K562 (cell line): ENCODE results near the gene PRKG1. TPM values are rescaled to one million over a fixed set of nuclear protein-coding genes. Genes with fewer than 3 reads are reported as not detected.

ENCODE experiments used
- ATAC-seq: fragments of 200-7000 bp; cut with Tn5 transposase; 3 replicates; pipeline ENCODE4 v1.9.1; 2020; ENCODE audit warnings: moderate library complexity
- BruUV-seq: library from RNA; stranded (reverse); fragments of 400-500 nt; replicated peaks from 2 replicates; lab custom pipeline; 2021; lab: Mats Ljungman, UMichigan
- CTCF ChIA-PET: fragments of 300-600 bp; formaldehyde crosslinking; extraction: SDS; loops from one replicate; lab custom pipeline; 2021; ENCODE audit warnings: low intra/inter-chr PET ratio; lab: Yijun Ruan, JAX
- POLR2A ChIA-PET: fragments of 300-600, 350-650 bp; sonication (Branson Sonifier 250); formaldehyde crosslinking; extraction: SDS; loops from one replicate; lab custom pipeline; 2021; ENCODE audit warnings: antibody characterized with exemption, inconsistent platforms; lab: Yijun Ruan, JAX
- DNase-seq, 4 experiments: peaks; one replicate each; pipeline versions ENCODE4 v3.0.0 to v3.0.0-alpha.2; 2011 to 2018; ENCODE audit warnings: low spot score in 3 of 4, mixed read lengths in 3 of 4; ENCODE audit errors: extremely low read depth in 1 of 4
- FAIRE-seq: peaks from 2 replicates; lab custom pipeline; 2011; peaks lifted over from hg19 to GRCh38; lab: Jason Lieb, UNC
- H2AFZ ChIP-seq: 2 replicates; pipeline ENCODE4 v1.6.0; 2011; ENCODE audit warnings: low read depth, low read length, control low read depth, inconsistent platforms
- H3K27ac ChIP-seq: fragments of 200-600 bp; 3 replicates; pipeline ENCODE4 v1.8.0; 2011; ENCODE audit warnings: low read depth, mild to moderate bottlenecking, control low read depth, inconsistent platforms, low read length, moderate library complexity, mixed read lengths; ENCODE audit errors: extremely low read depth
- H3K27me3 ChIP-seq, 2 experiments: fragments of 300-600 bp in 1 of 2; 2 replicates in 1 of 2; 3 replicates in 1 of 2; pipeline versions ENCODE4 v1.6.0 to v1.8.0; 2011; ENCODE audit warnings: inconsistent platforms in 2 of 2, low read length in 2 of 2, mild to moderate bottlenecking in 1 of 2, mixed read lengths in 1 of 2, moderate library complexity in 1 of 2; ENCODE audit not compliant: control insufficient read depth in 2 of 2, insufficient read depth in 2 of 2
- H3K36me3 ChIP-seq: fragments of 300-600 bp; 3 replicates; pipeline ENCODE4 v1.8.0; 2011; ENCODE audit warnings: mild to moderate bottlenecking, low read length, inconsistent platforms; ENCODE audit not compliant: control insufficient read depth, insufficient read depth
- H3K4me1 ChIP-seq, 2 experiments: fragments of 200-600 bp in 1 of 2; replicated peaks in 1 of 2; 2 replicates in 1 of 2; 3 replicates in 1 of 2; pipeline versions ENCODE4 v1.5.1 to v1.8.0; 2011; ENCODE audit warnings: inconsistent platforms in 2 of 2, low read length in 2 of 2, mild to moderate bottlenecking in 1 of 2, mixed read lengths in 1 of 2, moderate library complexity in 1 of 2; ENCODE audit not compliant: control insufficient read depth in 2 of 2, insufficient read depth in 2 of 2
- H3K4me2 ChIP-seq: 2 replicates; pipeline ENCODE4 v1.6.1; 2011; ENCODE audit warnings: low read length, control low read depth, inconsistent platforms, mixed read lengths; ENCODE audit not compliant: insufficient read depth
- H3K4me3 ChIP-seq: fragments of 200-600 bp; sonication (generic), shearing (Covaris generic); 2 replicates; pipeline ENCODE4 v1.5.1; 2016; ENCODE audit warnings: control low read depth, inconsistent platforms
- H3K79me2 ChIP-seq: fragments of 200-600 bp; 3 replicates; pipeline ENCODE4 v1.8.0; 2011; ENCODE audit warnings: low read length, inconsistent platforms; ENCODE audit not compliant: control insufficient read depth, insufficient read depth
- H3K9ac ChIP-seq, 2 experiments: 2 replicates each; pipeline versions ENCODE4 v1.6.0 to v1.6.1; 2011; ENCODE audit warnings: low read depth in 2 of 2, low read length in 2 of 2, control low read depth in 1 of 2, inconsistent platforms in 1 of 2, mild to moderate bottlenecking in 1 of 2, mixed read lengths in 1 of 2; ENCODE audit not compliant: insufficient read depth in 1 of 2
- H3K9me1 ChIP-seq: one replicate; pipeline ENCODE4 v1.6.0; 2011; ENCODE audit warnings: inconsistent platforms, mild to moderate bottlenecking, low read length, moderate library complexity; ENCODE audit not compliant: control insufficient read depth, insufficient read depth
- H3K9me3 ChIP-seq: replicated peaks from 2 replicates; pipeline ENCODE4 v1.5.1; 2011; ENCODE audit warnings: low read depth, low read length, inconsistent platforms; ENCODE audit not compliant: control insufficient read depth, insufficient read depth
- H4K20me1 ChIP-seq: replicated peaks from 2 replicates; pipeline ENCODE4 v1.6.1; 2011; ENCODE audit warnings: low read length, inconsistent platforms, mixed read lengths; ENCODE audit not compliant: control insufficient read depth, insufficient read depth
- CC2D1A ChIP-seq: fragments of 450-650 bp; IDR thresholded peaks from 2 replicates; pipeline ENCODE4 v1.6.1; 2017; ENCODE audit warnings: mild to moderate bottlenecking
- CEBPB ChIP-seq: fragments of 450-650 bp; IDR thresholded peaks from 2 replicates; pipeline ENCODE4 v1.6.1; 2016; ENCODE audit warnings: missing genetic modification characterization, missing compliant biosample characterization
- CEBPG ChIP-seq, 3 experiments: fragments of 200-800 bp in 1 of 3; sonication (Bioruptor generic) in 1 of 3; sonication (generic) in 1 of 3; formaldehyde crosslinking in 1 of 3; IDR thresholded peaks in 2 of 3; conservative IDR thresholded peaks in 1 of 3; 2 replicates each; pipeline versions ENCODE4 v1.6.1 to v1.8.0; 2016 to 2022; ENCODE audit warnings: missing compliant biosample characterization in 2 of 3, missing genetic modification characterization in 2 of 3, mild to moderate bottlenecking in 1 of 3, missing genetic modification reagents in 1 of 3
- EZH2 ChIP-seq: IDR thresholded peaks from 2 replicates; pipeline ENCODE4 v1.6.1; 2012; ENCODE audit warnings: low read depth, mild to moderate bottlenecking, inconsistent platforms, low read length, borderline replicate concordance
- FOS ChIP-seq: IDR thresholded peaks from 3 replicates; pipeline ENCODE4 v1.6.1; 2011; ENCODE audit not compliant: insufficient read length; ENCODE audit errors: extremely low read depth
- HOXB6 ChIP-seq: fragments of 250-450 bp; sonication (Bioruptor Pico); IDR thresholded peaks from 2 replicates; pipeline ENCODE4 v1.5.1; 2022; ENCODE audit warnings: mild to moderate bottlenecking, borderline replicate concordance
- SLC30A9 ChIP-seq: fragments of 250-450 bp; sonication (Bioruptor Pico); IDR thresholded peaks from 2 replicates; pipeline ENCODE4 v1.8.0; 2022; ENCODE audit warnings: mild to moderate bottlenecking, moderate library complexity
- ZEB2 ChIP-seq: fragments of 450-650 bp; IDR thresholded peaks from 2 replicates; pipeline ENCODE4 v1.6.1; 2016
- ZNF212 ChIP-seq: fragments of 450-650 bp; formaldehyde crosslinking; IDR thresholded peaks from 2 replicates; pipeline ENCODE4 v1.4.0; 2020; ENCODE audit warnings: mild to moderate bottlenecking
- WGBS: fragments of 100-300 bp; shearing (Covaris generic); methylation state at CpG from one replicate; pipeline ENCODE4 v1.1.6; 2016; ENCODE audit warnings: low coverage, mixed read lengths; ENCODE audit not compliant: insufficient coverage; ENCODE audit errors: missing lambda C conversion rate; 5-methylcytosine and 5-hydroxymethylcytosine counted together
- in situ Hi-C: fragments of 300-500 bp; cut with MboI; formaldehyde crosslinking; loops from 4 replicates; pipeline ENCODE4 v1.15.0; 2018; ENCODE audit warnings: inconsistent platforms, mixed read lengths
- intact Hi-C: fragments of 100-400 bp; cut with micrococcal nuclease; formaldehyde crosslinking; loops from 2 replicates; pipeline ENCODE4 v1.14.2; 2022
- polyA plus RNA-seq, 8 experiments: library from polyadenylated mRNA; depleted of rRNA in 4 of 8; stranded (reverse) in 5 of 8; unstranded in 3 of 8; fragments of >200 nt; fragmentation: Nextera tagmentation in 2 of 8; fragmentation: Illumina TruSeq in 1 of 8; extraction: Ambion mirVana in 2 of 8; extraction: Trizol in 1 of 8; gene quantifications; 2 replicates each; pipeline versions ENCODE4 v1.2.1 to v1.2.3, GENCODE V29; 2011 to 2014; ENCODE audit warnings: inconsistent platforms in 1 of 8, missing spikeins in 1 of 8
- total RNA-seq, 7 experiments: library from RNA; depleted of rRNA in 6 of 7; stranded (reverse); fragments of >200 nt in 6 of 7; fragmentation: Illumina TruSeq in 2 of 7; extraction: Trizol in 2 of 7; gene quantifications; 2 replicates each; pipeline versions ENCODE4 v1.2.1 to v1.2.3, GENCODE V29; 2011 to 2021; ENCODE audit warnings: low replicate concordance in 1 of 7
- TF ChIP-seq, protein P1 (sequence below): fragments of 450-650 bp; IDR thresholded peaks from 2 replicates; pipeline ENCODE4 v1.6.1; 2016; ENCODE audit warnings: mild to moderate bottlenecking, moderate library complexity
- TF ChIP-seq, protein P2 (sequence below): fragments of 450-650 bp; conservative IDR thresholded peaks from 2 replicates; pipeline ENCODE4 v1.6.1; 2016; ENCODE audit warnings: missing genetic modification characterization, low read depth, mild to moderate bottlenecking, control low read depth, missing compliant biosample characterization

The PRKG1 gene
- total and polyA plus RNA-seq, 9 of the 15 experiments (the other 6 are each of a cell fraction or from before 2014, with no cell fraction given) = 0.22 TPM; not detected in 8

DNA sequence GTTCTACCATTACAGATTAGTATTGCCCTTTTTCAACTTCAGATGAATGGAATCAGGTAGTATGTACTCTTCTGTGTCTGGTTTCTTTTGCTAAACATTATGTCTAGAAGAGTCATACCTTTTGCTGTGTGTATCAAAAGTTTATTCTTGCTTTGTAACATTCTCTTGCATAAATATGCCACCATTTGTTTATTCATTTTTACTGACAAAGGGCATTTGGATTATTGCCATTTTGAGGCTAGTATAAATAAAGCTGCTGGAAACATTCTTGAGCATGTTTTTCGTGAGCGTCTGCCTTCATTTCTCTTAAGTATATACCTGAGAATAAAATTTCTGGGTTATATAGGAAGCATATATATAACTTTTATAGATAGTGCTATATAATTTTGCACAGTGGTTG lies 746.8 kb downstream of the PRKG1 start:
- ChIA-PET POLR2A (no interaction called here), CTCF (no interaction called here)
- intact Hi-C loops (no loop called here), in situ Hi-C loops (no loop called here)
- no peaks in the 10 kb centered on the region for H4K20me1 ChIP-seq
- no peaks in the 10 kb centered on the region for H3K36me3 ChIP-seq
- H3K27ac ChIP-seq = no peak overlapping the region
- 0% methylated on average over 2 of the region's 2 CpGs for WGBS
- no peaks in the 10 kb centered on the region for H3K27me3 ChIP-seq
- no peak overlapping the region for H2AFZ ChIP-seq
- H3K9ac ChIP-seq = no peak overlapping the region
- no peak overlapping the region for H3K4me2 ChIP-seq
- H3K9me3 ChIP-seq = no peaks in the 10 kb centered on the region; the same call in 1 of the 2 replicates
- no TSS peak for BruUV-seq
- H3K4me3 ChIP-seq = no peak overlapping the region
- ATAC-seq (no peak), DNase-seq (no peak), FAIRE-seq (no peak)
- H3K79me2 ChIP-seq = no peaks in the 10 kb centered on the region
- no peaks in the 10 kb centered on the region for H3K9me1 ChIP-seq
- H3K4me1 ChIP-seq = no peaks in the 10 kb centered on the region
- TF ChIP-seq HOXB6 (no peak), ZNF212 (CRISPR knock-in tag) (no peak), CEBPG (CRISPR knock-in tag; IDR thresholded peaks at IDR 0.05) (no peak), CEBPG (tag; conservative IDR thresholded peaks at IDR 0.05 in 1 of 2, IDR thresholded peaks at IDR 0.05 in 1 of 2) (no peak), FOS (no peak), EZH2 (no peak), ZEB2 (no peak), SLC30A9 (CRISPR knock-in tag) (no peak), CEBPB (no peak), CC2D1A (no peak)
- TF ChIP-seq, protein P1, sequence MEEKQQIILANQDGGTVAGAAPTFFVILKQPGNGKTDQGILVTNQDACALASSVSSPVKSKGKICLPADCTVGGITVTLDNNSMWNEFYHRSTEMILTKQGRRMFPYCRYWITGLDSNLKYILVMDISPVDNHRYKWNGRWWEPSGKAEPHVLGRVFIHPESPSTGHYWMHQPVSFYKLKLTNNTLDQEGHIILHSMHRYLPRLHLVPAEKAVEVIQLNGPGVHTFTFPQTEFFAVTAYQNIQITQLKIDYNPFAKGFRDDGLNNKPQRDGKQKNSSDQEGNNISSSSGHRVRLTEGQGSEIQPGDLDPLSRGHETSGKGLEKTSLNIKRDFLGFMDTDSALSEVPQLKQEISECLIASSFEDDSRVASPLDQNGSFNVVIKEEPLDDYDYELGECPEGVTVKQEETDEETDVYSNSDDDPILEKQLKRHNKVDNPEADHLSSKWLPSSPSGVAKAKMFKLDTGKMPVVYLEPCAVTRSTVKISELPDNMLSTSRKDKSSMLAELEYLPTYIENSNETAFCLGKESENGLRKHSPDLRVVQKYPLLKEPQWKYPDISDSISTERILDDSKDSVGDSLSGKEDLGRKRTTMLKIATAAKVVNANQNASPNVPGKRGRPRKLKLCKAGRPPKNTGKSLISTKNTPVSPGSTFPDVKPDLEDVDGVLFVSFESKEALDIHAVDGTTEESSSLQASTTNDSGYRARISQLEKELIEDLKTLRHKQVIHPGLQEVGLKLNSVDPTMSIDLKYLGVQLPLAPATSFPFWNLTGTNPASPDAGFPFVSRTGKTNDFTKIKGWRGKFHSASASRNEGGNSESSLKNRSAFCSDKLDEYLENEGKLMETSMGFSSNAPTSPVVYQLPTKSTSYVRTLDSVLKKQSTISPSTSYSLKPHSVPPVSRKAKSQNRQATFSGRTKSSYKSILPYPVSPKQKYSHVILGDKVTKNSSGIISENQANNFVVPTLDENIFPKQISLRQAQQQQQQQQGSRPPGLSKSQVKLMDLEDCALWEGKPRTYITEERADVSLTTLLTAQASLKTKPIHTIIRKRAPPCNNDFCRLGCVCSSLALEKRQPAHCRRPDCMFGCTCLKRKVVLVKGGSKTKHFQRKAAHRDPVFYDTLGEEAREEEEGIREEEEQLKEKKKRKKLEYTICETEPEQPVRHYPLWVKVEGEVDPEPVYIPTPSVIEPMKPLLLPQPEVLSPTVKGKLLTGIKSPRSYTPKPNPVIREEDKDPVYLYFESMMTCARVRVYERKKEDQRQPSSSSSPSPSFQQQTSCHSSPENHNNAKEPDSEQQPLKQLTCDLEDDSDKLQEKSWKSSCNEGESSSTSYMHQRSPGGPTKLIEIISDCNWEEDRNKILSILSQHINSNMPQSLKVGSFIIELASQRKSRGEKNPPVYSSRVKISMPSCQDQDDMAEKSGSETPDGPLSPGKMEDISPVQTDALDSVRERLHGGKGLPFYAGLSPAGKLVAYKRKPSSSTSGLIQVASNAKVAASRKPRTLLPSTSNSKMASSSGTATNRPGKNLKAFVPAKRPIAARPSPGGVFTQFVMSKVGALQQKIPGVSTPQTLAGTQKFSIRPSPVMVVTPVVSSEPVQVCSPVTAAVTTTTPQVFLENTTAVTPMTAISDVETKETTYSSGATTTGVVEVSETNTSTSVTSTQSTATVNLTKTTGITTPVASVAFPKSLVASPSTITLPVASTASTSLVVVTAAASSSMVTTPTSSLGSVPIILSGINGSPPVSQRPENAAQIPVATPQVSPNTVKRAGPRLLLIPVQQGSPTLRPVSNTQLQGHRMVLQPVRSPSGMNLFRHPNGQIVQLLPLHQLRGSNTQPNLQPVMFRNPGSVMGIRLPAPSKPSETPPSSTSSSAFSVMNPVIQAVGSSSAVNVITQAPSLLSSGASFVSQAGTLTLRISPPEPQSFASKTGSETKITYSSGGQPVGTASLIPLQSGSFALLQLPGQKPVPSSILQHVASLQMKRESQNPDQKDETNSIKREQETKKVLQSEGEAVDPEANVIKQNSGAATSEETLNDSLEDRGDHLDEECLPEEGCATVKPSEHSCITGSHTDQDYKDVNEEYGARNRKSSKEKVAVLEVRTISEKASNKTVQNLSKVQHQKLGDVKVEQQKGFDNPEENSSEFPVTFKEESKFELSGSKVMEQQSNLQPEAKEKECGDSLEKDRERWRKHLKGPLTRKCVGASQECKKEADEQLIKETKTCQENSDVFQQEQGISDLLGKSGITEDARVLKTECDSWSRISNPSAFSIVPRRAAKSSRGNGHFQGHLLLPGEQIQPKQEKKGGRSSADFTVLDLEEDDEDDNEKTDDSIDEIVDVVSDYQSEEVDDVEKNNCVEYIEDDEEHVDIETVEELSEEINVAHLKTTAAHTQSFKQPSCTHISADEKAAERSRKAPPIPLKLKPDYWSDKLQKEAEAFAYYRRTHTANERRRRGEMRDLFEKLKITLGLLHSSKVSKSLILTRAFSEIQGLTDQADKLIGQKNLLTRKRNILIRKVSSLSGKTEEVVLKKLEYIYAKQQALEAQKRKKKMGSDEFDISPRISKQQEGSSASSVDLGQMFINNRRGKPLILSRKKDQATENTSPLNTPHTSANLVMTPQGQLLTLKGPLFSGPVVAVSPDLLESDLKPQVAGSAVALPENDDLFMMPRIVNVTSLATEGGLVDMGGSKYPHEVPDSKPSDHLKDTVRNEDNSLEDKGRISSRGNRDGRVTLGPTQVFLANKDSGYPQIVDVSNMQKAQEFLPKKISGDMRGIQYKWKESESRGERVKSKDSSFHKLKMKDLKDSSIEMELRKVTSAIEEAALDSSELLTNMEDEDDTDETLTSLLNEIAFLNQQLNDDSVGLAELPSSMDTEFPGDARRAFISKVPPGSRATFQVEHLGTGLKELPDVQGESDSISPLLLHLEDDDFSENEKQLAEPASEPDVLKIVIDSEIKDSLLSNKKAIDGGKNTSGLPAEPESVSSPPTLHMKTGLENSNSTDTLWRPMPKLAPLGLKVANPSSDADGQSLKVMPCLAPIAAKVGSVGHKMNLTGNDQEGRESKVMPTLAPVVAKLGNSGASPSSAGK = no peak
- TF ChIP-seq, protein P2, sequence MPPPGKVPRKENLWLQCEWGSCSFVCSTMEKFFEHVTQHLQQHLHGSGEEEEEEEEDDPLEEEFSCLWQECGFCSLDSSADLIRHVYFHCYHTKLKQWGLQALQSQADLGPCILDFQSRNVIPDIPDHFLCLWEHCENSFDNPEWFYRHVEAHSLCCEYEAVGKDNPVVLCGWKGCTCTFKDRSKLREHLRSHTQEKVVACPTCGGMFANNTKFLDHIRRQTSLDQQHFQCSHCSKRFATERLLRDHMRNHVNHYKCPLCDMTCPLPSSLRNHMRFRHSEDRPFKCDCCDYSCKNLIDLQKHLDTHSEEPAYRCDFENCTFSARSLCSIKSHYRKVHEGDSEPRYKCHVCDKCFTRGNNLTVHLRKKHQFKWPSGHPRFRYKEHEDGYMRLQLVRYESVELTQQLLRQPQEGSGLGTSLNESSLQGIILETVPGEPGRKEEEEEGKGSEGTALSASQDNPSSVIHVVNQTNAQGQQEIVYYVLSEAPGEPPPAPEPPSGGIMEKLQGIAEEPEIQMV (tag) = no peak
